ENCODE measurements around the gene C1QC.

C1QC gene

DNA sequence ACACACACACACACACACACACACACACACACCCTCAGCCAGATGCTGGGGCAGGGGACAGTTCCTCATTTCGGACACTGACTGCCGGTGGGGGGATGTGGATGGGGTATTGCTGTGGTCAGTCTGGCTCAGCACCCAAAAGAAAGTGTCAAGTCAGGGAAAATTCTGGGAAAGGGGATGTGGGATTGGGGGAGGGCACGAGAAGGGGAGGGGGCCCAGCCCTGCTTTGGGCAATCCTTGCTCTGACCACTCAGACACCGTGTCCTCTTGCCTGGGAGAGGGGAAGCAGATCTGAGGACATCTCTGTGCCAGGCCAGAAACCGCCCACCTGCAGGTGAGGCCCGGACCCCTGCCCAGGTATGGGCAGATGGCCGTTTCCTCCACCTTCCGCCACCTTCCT, at the start of gene C1QC:
Gene C1QC, plus strand, starts transcription at position 253 of the 400 bp plus-strand sequence. CDS start 391 bp downstream, outside the sequence.
- no peak for DNase-seq (ENCODE audit: low read depth in 2 of 2)

DNA sequence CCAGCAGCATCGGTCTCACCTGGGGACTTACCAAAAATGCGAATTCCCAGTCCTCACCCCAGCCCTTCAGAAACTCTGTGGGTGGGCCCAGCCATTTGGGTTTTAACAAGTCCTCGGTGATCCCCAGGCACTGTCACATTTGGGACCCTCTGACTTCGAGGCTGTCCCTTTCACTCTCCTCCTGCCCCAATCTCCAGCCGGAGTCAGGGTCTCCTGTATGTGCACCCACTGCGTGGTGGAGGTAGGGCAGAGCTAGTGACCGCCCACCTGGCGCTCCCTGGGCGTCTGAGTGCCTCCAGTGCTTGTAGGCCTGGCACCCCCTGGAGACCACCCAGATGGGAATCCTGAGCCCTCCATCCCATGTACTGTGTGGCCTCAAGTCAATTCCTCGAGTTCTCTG, 49.0 kb upstream of the C1QC start:
- no peak for DNase-seq (ENCODE audit: low read depth in 2 of 2)

DNA sequence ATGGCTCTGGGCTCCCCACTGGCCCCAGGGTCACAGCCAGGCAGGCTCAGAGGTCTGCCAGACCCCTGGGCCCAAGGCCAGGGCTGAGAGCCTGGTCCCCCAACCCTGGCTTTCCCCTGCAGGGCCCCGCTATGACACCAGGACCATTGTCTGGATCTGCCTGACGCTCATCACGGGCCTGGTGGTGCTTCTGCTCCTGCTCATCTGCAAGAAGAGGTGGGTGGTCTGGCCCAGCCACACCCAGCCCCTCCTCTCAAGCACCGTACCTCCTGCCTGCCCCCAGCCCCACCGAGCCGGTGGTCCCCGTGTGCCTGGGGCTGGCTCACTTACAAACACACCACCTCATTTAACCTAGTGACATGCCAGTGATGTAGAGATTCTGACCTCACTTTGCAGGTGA, 48.3 kb upstream of the C1QC start:
- DNase-seq (ENCODE audit: low read depth in 2 of 2): no peak

DNA sequence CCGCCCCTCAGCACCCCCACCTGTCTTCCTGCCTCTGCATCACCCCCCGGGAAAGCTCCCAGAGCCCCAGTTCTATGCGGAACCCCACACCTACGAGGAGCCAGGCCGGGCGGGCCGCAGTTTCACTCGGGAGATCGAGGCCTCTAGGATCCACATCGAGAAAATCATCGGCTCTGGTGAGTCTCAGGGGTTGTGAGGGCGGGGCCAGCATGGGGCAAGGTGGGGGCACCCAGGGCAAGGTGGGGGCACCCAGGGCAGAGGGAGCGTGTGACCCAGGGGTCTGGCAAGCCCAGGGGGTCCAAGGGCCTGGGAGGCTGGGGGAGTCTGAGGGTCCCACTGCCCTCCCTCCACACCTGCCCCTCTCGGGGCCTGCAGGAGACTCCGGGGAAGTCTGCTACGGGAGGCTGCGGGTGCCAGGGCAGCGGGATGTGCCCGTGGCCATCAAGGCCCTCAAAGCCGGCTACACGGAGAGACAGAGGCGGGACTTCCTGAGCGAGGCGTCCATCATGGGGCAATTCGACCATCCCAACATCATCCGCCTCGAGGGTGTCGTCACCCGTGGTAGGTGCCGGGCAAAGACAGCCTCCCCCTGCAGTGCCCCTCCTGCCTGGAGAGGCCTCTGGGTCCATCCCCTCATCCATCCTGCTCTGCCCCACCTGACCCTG, 46.0 kb upstream of the C1QC start:
- DNase-seq (ENCODE audit: low read depth in 2 of 2): no peak

DNA sequence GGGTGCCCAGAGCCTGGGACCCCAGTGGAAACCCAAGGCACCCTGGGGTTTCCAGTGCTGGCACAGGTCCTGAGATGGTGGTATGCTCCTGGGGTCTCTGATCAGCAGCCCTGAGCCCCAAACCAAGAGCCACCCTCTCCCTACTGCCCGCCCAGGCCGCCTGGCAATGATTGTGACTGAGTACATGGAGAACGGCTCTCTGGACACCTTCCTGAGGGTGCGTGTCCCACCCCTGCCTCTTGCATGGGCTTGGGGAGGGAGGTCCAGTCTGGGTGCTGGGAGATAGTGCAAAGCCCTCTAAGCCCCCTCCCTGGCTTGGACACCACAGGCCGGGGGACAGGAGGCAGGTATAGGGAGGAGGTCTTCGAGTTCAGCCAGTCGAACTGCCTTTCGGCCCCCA, 45.4 kb upstream of the C1QC start:
- DNase-seq (ENCODE audit: low read depth in 2 of 2): no peak

DNA sequence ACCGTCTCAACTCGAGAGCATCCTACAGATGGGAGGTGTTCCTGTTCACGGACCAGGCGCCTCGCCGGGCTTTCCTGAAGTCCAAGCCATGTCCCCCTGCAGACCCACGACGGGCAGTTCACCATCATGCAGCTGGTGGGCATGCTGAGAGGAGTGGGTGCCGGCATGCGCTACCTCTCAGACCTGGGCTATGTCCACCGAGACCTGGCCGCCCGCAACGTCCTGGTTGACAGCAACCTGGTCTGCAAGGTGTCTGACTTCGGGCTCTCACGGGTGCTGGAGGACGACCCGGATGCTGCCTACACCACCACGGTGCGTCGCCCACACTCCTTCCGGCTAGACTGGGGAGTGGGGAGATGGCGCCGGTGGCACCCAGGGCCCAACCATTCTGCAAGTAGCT, 44.7 kb upstream of the C1QC start:
- no peak for DNase-seq (ENCODE audit: low read depth in 2 of 2)

DNA sequence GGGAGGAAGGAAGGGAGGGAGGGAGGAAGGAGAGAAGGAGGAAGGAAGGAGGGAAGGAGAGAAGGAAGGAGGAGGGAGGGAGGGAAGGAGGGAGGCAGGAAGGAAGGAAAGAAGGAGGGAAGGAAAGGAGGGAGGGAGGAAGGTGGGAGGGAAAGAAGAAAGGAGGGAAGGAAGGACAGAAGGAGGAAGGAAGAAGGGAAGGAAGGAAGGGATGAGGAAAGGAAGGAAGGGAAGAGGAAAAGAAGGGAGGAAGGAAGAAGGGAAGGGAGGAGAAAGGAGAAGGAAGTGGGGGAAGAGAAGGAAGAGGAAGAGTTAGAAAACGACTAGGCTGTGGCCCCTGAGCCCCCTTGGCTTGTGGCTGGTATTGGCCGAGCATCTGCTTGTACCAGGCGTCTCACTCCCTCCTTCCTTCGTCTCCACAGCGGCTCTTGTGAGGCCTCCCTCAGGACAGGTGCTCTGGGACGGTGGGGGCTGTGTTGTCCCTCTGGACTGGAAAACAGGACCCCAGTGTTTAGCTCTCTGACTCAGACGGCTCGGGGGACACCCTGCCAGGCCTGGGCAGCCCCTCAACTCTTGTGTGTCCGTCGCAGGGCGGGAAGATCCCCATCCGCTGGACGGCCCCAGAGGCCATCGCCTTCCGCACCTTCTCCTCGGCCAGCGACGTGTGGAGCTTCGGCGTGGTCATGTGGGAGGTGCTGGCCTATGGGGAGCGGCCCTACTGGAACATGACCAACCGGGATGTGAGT, 43.2 kb upstream of the C1QC start:
- DNase-seq (ENCODE audit: low read depth in 2 of 2): no peak

DNA sequence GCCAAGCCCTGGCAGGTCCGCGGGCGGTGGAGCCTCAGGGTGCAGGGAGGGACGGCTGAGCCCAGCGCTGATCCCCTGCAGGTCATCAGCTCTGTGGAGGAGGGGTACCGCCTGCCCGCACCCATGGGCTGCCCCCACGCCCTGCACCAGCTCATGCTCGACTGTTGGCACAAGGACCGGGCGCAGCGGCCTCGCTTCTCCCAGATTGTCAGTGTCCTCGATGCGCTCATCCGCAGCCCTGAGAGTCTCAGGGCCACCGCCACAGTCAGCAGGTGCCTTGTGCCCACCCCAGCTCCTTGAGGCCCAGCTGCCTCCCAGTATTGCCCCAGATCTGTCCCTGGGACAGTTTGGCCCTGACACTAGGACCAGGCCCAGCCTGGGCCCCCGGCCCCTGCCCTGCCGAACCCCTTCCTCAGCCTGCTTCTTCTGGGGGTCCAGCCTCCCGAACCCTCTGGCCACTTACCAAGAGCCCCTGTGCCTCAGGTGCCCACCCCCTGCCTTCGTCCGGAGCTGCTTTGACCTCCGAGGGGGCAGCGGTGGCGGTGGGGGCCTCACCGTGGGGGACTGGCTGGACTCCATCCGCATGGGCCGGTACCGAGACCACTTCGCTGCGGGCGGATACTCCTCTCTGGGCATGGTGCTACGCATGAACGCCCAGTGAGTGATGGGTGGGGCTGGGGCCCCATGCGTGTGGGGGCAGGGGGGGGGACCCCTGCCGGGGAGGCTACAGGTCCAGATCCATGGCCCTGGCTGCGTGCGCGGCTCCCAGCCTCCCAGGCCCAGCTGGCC, 42.4 kb upstream of the C1QC start:
- DNase-seq (ENCODE audit: low read depth in 2 of 2): no peak

DNA sequence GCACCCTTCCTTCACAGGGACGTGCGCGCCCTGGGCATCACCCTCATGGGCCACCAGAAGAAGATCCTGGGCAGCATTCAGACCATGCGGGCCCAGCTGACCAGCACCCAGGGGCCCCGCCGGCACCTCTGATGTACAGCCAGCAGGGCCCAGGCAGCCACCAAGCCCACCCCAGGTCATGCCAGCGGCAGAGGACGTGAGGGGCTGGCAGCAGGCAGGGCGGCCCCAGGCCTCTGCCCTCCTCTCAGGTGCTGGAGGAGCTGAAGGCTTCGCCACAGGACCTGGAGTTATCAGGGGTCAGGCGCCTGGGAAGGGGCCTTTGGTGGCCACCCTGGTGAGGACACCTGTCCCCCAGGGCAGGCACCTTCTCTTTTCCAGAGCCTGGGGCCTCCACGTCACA, 41.8 kb upstream of the C1QC start:
- no peak for DNase-seq (ENCODE audit: low read depth in 2 of 2)

DNA sequence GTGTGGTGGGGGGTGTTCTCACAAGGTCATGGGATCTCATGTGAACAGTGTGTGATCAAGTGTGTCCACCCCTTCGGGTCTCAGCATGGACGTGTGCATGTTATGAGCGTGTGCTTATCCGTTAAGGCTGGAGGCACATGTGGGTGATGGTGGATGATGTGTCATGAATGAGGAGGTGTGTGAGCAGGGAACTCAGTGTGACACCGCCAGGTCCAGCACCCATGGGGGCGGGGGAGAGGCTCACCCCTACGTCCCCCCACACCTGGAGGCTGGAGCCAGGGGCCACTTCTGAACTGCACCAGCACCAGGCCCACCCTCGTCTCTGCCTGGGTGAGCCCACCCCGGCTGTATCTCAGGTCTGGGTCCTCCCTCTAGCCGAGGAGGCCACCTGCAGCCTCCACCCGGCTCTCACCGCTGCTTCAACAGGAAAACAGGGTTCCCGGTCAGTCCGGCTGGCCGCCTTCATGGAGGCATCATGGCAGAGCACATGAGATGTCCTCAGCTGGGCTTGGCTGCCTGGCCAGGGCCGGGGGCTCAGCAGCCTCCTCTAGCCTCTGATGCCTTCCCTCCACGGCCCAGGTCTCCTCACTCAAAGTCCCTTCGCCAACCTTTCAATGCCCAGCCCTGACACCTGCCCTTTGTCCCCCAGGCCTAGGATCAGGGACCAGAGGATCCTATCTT, 41.2 kb upstream of the C1QC start:
- no peak for DNase-seq (ENCODE audit: low read depth in 2 of 2)

DNA sequence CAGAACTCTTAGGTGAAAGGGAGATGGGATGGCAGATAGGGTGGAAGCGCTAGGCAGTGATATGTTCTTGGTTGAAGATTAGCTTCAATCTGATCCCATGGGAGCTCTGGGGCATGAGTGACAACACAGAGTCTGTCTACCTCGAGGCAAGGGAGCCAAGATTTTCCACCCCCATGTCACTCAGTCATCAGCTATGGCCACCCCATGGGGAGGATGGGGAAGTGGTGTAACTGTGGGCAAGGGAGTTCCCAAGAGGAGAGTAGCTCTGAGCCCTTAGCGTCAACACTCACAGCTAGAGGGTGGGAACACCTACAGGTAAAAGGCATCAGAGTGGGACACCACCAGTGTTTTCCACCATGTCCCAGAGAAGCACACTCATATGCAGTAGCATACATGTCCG, 37.3 kb upstream of the C1QC start:
- no peak for DNase-seq (ENCODE audit: low read depth in 2 of 2)

DNA sequence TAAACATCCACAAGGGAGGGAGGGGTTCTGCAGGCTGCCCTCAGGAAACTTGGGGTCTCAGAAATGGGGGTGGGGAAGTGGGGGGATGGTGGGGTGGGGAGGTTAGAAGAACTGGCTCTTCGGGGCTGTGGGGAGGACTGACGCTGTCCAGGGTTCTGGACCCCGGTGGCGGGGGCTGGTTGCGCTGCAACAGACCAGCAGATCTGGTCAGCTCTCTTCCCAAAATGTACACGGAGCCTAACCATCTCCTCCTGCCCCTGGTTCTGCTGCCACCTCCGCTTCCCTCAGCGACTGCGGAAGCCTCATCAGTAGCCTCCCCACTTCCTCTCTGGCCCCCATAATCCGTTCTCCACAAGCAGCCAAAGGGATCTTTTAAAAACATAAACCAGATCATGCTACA, 36.3 kb upstream of the C1QC start:
- no peak for DNase-seq (ENCODE audit: low read depth in 2 of 2)

DNA sequence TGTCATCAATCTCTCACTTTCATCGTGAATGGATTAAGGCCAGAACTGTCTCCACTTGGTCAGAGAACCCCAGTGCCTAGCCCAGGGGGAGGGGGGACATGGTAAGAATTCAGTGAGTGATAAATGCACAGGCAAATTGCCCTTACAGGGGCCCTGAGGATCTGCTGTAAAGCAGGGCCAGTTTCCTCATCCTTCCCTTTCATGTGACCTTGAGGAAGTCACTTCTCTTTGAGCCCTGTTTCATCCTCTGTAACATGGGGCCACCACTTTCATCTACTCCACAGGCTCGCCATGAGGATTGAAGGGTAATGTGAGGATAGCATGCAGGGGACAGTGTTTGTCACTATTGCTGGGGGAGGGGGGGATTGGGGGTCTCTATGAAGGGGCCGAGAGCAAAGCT, 35.1 kb upstream of the C1QC start:
- DNase-seq (ENCODE audit: low read depth in 2 of 2): no peak

DNA sequence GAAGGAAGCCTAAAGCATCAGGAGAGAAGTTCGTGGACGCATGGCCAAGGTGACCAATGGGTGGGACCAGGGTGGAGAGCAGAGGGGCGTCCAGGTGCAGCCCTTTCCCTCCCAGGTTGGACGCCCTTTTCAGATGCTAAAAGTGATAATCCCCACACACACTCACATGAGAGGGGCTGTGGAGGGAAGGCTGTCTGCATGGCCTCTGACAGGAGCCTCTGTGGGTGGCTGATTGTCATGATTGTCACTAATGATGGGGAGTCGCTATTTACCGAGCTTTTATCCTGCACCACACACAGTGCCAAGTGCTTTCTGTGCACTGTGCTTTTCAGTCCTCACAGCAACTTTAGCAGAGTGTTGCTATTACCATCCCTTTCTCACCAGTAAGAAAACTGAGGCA, 34.1 kb upstream of the C1QC start:
- DNase-seq (ENCODE audit: low read depth in 2 of 2): no peak

DNA sequence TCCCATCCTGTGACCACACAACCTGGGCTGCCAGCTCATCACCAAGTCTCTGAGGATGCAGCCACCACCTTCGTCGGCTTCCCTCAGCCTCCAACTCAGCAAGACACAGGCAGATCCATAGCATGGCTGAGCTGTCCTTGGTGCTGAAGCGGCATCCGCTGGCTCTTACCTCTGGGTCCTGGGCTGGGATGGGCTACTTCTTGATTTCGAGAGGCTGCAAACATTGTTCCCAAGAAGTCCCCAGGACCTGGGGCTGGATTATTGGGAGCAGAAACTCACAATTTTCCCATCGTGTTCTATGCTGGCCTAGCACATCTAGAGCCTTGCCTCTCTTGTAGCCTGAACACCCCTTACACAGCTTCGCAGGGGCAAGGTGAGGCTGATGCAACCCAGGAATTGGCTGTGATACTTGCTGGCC, 31.9 kb upstream of the C1QC start:
- peak in 1 of 2 experiments; percentile 6 for DNase-seq (ENCODE audit: low read depth in 2 of 2)

DNA sequence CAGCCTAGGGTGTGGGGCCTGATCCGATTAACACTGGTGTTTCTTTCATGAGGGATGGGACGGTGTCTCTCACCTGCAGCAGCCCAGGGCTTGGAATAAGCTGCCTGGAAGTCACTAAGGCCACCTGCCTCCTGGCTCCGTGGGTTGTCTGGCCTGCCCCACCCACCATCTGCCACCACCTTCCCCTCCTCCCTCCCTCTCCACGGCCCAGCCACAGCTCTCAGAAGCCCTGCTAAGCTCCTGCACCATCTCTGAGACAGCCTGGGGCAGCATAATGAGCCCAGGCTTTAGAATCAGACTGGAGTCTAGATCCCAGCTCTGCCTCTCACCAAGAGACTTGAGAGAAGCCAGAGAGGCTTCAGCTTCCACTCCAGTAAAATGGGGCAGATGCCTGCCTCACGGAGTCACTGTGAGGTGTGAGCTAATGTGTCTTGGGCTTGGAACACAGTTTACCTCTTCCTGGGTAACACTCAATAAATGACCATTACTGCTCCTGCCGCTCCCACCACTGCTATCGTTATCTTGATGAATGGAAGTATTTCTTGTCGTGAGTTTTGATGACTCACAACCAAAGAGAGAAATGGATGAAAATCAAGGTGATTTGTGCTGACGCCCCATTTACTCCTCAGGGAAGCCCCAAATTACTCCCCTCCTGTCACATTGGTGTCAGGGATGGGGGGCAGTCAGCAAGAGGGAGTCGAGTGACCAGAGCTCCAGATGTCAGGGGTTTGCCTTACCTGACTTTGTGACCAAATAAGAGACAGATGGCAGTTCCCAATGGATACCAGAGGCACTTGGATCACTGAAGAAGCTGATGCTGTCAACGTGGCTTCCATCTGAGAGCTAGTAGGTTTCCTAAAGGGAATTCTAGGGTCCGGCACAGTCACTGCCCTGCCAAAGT, 30.5 kb upstream of the C1QC start:
- DNase-seq (ENCODE audit: low read depth in 2 of 2): no peak

DNA sequence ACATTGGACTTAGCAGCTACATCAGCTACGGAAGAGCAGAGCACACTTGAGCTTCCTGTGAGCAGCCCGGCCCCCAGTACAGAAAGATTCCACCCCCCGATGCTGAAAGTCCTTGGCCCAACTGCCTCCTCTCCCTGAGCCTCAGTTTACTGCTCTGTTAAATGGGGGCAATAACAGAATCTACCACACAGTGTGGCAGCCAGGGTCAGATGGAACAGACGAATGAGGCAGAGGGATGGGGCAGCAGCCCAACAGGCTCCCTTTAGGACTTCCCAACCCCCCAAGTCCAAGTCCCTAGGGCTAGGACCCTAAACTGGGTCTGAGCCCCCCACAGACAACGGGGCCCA, 29.9 kb upstream of the C1QC start:
- DNase-seq (ENCODE audit: low read depth in 2 of 2): no peak

DNA sequence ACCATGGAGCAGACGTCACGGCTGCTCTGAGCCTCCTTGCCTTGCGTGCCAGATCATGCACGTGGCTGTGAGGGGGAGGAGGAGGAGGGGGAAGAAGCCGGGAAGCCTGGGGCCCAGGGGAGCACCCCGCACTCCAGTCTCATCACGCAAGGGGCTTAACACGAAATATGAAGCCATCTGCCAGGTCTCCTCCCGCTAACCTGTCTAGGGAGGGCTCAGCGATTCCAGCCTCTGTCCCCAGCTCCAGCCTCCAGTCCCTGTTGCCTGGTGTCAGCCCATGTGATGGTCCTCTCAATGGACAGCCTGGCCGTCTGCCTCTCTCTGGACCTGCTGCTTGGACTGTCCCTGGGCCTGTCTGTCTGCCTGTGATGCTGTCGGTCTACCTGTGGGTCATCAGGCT, 29.5 kb upstream of the C1QC start:
- no peak for DNase-seq (ENCODE audit: low read depth in 2 of 2)

DNA sequence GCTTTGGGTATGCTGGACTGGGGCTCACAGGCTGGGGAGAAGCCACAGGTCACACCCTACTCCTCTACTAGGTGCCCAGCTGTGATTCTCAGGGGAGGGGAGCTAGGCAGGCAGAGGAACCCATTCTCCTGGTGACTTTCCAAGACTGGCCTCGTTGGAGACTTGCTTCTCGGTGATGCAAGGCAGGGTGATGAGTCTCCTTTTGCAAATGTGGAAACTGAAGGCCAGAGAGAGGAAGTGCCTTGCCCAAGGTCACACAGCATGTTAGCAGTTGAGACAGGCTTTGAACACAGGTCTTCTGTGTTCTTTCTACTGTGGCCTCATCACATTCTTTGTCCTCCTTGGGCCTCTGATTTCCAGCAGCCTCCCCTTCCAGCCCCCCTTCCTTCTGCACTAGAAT, 27.5 kb upstream of the C1QC start:
- DNase-seq (ENCODE audit: low read depth in 2 of 2): no peak

DNA sequence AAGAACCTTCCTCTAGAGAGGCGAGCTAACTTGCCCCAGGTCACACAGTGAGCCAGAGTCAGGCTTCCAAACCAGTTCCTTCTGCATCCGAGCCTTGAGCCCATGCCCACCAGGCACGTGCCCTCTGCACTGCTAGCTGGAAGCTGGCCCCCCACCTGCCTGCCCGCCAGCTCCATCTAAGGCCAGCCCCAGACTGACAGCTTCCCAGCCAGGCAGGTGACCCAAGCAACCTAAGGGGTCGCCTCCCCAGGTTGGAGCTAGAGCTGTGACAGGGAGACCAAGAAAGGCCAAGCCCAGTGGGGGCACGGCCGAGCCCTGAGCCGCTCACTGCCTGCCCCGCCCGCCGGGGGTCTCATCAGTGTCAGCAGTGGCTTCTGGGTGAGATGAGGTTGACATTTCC, 26.9 kb upstream of the C1QC start:
- no peak for DNase-seq (ENCODE audit: low read depth in 2 of 2)

DNA sequence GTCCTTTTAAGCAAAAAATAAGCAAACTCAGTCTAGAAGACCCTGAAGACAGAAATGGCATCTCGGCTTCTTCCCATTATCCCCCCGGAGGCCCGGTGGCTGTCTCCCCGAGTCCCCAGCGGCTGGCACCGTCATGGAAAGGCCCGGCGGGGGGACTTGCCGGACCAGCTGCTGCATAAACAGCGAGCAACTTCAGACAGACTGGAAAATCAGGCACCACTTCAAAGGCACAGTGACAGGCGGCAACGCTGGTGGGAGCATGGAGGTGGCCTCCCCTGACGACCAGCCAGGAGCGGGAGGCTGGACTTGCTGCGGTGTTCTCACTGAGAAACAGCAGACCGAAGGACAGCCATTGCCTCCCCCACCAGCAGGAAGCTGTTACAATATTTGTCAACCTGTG, 25.4 kb upstream of the C1QC start:
- DNase-seq (ENCODE audit: low read depth in 2 of 2): no peak
